ENCODE measurements around the gene TAF3.
A peak's percentile ranks its signal among the peaks of the same experiment; 100 is the strongest.

Gene TAF3

DNA sequence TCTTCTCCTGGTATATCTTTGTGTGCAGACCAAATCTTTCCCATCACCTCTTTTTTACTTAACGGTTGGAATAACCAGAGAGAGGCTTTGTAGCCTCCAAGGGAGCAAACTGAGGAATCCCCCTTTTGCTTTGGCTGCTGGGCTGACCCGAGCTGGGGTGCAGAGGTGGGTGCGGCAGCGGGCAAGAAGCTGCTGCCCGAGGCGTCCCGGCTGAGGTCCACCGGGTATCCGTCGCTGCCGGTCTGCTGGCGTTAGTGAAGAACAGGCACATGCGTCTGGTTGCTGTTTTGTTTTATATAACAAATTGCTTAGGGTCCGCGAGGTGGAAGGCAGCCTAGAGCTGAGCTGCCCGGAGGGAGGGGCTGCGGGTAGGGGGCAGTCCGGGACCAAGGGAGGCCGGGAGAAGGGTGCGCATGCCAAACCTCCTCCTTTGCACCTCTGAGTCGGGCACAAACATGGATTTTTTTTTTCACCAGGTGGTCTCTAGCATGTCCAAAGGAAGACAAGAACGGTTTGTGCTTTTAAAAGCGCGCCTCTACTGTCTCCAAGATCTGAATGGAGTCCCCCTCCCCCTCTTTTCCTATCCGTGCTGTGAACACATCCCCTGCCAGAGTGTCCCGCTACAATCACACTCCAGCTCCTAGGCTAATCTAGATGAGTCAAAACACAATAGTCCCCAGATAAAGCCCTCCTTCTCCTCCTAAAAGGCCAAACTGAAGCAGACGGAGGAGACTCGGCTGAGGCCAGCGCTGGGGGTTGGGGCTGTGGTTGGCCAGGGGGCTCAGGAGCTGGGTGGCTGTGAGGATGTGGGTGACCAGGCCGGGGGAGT lies 229.4 kb downstream of the TAF3 start:
- no peak for DNase-seq (ENCODE audit: low read depth in 2 of 2)

DNA sequence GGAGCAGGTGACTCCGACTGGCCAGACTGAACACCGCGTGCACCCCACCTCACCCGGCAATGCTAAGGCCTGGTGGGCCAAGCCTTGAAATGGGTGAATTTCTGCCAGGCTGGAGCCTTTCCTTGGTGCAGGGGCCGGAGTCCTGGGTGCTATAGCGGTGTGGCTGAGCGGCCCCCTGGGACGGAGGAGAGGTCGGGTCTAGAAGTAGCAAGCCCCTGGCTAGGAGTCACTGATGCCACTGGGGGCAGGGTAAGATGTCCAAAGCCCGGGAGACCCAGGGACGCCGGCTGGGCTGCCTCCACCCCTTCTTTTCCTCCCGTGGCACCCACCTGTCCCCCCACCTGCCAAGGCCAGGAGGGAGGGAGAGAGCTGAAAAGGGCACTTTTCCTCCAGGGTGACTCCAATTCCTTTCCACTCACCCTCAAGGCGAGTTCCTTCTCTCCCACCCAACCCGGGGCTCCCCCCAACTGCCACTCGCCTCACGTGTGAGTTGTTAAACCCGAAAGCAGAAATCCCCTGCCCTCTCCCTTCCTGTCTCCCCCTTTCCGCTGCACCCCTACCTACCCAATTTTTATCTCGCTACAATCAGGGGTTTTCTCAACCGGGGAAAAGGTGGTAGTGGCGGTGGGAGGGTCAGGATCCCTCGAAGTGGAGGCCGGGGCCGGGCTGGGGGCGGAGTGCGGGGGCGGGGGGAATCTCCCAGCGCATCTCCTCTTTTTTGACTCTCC lies 230.1 kb downstream of the TAF3 start:
- peak in 1 of 2 donors; percentile 55 for DNase-seq (ENCODE audit: low read depth in 2 of 2)

DNA sequence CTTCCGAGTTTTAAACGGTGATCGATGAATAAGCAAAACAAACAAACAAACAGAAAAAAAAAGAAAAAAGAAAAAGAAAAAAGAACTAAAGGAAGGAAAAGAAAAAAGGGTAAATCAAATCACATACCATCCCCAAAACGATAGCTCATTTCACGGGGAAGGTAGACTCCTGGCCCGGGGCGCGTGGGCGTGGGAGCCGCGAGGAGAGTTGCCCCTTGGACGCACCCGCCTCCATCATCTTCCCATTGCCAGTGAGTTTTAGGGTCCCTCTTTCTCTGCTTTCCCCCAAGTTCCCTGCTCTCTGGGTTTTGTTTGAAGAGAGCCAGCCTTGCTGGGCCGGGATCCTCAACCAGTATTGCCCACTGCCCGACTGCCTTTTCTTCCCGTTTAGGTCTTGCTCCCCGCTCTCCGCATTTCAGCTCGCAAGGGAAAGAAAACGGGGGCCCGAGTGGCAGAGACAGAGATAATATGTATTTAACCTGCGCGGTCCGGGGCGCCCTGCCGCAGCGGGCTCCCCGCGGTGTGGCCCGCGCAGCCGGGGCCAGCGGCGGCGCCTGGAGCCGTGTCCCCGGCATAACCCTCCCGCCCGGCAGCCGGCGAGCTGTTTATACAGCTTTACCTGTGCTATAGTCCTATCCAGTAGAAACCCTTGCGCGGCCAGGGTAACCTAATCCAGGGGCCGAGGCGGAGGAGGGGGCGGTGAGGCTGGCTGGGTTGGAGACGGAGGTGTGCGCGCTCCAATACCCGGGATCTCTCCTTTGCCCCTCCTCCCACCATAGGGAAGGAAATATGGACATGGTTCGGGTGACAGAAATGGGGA lies 230.9 kb downstream of the TAF3 start:
- DNase-seq (ENCODE audit: low read depth in 2 of 2), result no peak

- DNase-seq (ENCODE audit: low read depth in 2 of 2), result no peak
Observed at GRCh38 chr10:8049865-8050555, 231.7 kb downstream of the TAF3 start.

DNA sequence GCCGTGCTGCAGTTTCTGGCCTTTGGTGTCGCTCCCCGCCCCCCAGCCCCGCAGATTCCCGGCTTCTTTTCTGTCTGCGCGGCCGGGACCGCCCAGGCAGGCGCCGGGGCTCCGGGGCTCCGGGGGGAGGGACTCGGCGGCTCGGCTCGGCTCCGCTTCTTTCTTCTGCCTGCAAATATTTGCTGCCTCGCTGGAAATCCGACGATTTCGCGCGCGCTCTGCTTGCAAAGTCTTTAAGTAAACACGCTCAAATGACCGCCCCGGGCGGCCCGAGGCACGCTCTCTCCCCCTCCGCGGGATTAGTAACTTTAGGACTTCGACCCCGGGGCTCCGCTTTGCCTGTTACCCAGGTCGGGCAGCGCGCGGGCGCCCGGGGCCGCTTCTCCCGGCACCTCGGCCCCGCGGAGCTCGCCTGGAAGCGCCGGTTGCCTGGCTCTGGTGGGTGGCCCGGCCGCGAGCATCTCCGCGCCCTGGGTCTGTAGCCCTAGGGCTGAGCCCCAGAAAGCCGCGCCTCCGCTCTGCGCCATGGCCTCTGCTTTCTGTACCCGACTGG lies 232.3 kb downstream of the TAF3 start:
- no peak for DNase-seq (ENCODE audit: low read depth in 2 of 2)

GRCh38 chr10:8051109-8051821 lies 233.0 kb downstream of the TAF3 start:
- DNase-seq (ENCODE audit: low read depth in 2 of 2), result no peak

- no peak for DNase-seq (ENCODE audit: low read depth in 2 of 2)
Observed at GRCh38 chr10:8051851-8052257, 233.5 kb downstream of the TAF3 start.

- no peak for DNase-seq (ENCODE audit: low read depth in 2 of 2)
Observed at GRCh38 chr10:8052341-8052955, 234.1 kb downstream of the TAF3 start.

DNA sequence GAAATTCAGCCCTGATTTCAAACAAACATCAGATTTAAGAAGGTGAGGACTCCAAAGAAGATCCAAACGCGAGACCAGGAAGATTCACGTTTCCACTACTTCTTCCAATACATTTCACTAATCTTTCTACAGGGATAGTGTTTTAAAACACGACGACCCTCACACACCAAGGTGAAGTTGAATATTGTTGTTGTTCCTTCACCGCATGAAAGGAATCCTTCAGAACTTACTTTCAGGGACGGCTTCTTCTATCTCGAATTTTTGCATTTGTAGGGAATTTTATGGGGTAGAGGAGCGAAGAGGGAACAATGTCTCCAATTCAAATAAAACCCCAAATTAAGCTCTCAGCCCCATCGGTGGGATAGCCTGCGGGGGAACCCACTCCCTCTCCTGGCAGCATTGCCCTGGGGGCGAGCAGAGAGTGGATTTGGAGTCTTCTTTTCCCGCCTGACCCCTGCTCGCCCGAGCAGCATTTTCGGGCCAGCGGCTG lies 234.7 kb downstream of the TAF3 start:
- no peak for DNase-seq (ENCODE audit: low read depth in 2 of 2)

DNA sequence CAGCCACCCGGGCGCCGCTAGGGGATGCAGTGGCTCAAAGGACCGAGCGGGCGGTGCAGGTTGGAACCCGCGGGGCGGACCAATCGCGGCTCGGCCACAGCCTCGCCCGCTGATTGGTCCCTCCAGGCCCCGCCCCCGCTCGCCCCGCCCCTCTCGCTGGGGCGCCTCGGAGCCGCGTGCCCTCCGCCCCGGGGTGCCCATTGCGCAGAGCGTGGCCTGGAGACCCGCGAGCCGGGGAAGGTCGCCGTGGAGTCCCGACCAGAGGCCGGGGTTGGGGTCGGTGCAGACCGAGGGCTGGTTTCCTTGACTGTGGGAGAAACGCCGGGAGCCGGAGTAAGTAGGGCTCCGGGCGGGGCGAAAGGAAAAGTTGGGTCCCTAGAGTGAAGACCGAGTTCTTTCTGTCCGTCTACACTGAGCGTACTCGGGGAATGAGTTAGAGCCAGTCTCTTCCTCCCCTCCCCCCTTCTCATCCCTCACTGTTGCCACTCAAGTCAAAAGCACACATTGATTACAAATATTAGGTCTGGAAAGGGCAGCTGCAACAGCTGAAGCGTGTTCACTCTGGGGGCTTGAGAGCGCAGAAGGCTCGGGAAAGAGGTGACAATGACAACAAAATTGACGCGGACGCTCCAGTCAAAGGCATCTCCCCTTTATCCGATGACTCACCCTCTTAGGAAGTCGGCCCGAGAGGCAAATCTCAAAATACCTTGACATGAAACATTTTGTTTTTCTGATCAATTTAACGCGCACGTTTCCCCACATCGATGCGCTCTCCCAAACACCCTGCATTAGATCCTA lies 235.3 kb downstream of the TAF3 start:
- peak; percentile 83 to 93 for DNase-seq (ENCODE audit: low read depth in 2 of 2)

- DNase-seq (ENCODE audit: low read depth in 2 of 2), result no peak
Observed at GRCh38 chr10:8054244-8054493, 235.9 kb downstream of the TAF3 start.

DNA sequence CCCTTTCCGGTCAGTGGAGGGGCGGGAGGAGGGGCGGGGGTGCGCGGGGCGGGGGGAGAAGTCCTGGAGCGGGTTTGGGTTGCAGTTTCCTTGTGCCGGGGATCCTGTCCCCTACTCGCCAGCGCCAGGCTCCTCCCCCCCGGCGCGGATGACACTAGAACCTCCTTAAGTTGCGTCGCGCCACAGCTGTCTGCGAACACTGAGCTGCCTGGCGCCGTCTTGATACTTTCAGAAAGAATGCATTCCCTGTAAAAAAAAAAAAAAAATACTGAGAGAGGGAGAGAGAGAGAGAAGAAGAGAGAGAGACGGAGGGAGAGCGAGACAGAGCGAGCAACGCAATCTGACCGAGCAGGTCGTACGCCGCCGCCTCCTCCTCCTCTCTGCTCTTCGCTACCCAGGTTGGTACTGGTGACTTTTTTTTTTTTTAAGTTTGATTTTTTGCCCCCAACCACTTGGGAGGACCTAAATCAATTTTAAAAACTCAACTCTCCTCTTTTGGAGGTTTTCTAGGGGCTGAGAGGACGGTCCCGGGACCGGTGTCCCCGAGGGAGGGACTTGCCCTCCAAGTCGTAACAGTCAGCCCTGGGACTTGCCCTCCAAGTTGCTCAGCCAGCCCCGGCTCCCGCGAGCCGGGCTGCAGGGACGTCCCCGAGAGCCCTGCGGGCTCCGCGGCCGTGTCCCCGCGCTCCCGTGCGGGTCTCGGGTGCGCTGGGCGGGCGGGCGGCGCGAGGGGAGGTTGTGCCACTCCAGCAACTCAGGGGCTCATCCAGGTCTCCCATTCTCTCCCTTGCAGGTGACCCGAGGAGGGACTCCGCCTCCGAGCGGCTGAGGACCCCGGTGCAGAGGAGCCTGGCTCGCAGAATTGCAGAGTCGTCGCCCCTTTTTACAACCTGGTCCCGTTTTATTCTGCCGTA lies 236.4 kb downstream of the TAF3 start, which contains the start of gene GATA3:
TSS of gene GATA3 (plus strand) at position 195 of the 914 bp plus-strand sequence. CDS start 968 bp downstream, outside the sequence.
- peak in 1 of 2 donors; percentile 69 for DNase-seq (ENCODE audit: low read depth in 2 of 2)

GRCh38 chr10:8055420-8056349 lies 237.4 kb downstream of the TAF3 start:
- DNase-seq (ENCODE audit: low read depth in 2 of 2), result no peak

GRCh38 chr10:8056378-8056777 lies 238.1 kb downstream of the TAF3 start:
- no peak for DNase-seq (ENCODE audit: low read depth in 2 of 2)

DNA sequence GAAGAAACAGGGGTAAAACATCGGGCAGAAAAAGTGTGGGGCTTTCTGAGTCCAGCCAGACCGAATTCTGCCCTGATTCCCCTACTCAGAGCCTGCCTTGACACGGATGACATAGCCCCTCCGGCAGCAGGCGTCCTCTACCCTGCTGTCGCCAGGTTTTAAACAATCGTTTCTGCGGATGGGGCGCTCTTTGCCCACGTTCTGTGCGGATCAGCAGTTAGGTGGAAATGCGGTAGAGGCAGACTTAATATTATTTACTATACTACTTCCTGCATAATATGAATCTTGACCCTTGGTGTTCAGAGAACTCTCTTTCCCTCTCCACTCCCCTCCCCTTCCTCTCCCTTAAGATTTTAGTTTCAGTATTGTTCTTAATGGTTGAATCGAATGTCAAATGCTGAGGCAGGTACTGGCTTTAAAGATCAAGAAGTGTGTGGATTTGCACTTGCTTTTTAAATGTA lies 238.6 kb downstream of the TAF3 start:
- no peak for DNase-seq (ENCODE audit: low read depth in 2 of 2)

- no peak for DNase-seq (ENCODE audit: low read depth in 2 of 2)
Observed at GRCh38 chr10:8057636-8058273, 239.4 kb downstream of the TAF3 start.

Data from stimulated activated CD8-positive, alpha-beta memory T cell treated with anti-CD3 and anti-CD28 coated beads, Interleukin-2, amount 100 ng/mL, for 1 hour (primary cell).